ENCODE results near the gene COL13A1. TPM values are rescaled to one million over a fixed set of nuclear protein-coding genes. Genes with fewer than 3 reads are reported as not detected.

Gene COL13A1
- total RNA-seq, 1 donor from 2014 or later: 9.2 TPM

DNA sequence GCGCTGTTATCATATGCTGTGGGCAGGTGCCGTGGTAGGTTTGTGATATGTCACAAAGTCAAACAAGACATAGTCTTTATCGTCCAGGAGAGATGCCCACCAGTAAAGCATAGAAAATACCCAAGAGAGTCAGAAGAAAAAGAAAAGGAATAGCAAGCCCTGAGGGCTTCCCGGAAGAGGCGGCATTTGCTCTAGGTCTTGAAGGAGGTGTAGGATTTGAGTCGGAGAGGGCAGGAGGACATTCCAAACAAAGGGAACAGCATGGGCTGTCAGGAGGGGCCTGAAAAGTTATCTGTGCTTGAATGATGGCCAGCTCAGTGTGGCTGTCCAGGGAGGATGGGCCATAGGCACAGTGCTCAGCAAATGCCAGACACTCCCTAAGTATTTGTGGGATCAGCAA is 42.2 kb downstream of the COL13A1 start:
- Histone ChIP-seq H3K27ac (no peak overlapping the region), H3K4me3 (no peak overlapping the region), H3K9me3 (no peaks in the 10 kb centered on the region), H3K4me1 (peaks cover 10% of the 10 kb centered on the region), H3K36me3 (no peaks in the 10 kb centered on the region), H3K27me3 (ENCODE audit: low read depth) (peaks cover 4% of the 10 kb centered on the region)
- intact Hi-C loops (cut with DNase I): no loop called here
- no peak for DNase-seq
- TF ChIP-seq, protein P1, sequence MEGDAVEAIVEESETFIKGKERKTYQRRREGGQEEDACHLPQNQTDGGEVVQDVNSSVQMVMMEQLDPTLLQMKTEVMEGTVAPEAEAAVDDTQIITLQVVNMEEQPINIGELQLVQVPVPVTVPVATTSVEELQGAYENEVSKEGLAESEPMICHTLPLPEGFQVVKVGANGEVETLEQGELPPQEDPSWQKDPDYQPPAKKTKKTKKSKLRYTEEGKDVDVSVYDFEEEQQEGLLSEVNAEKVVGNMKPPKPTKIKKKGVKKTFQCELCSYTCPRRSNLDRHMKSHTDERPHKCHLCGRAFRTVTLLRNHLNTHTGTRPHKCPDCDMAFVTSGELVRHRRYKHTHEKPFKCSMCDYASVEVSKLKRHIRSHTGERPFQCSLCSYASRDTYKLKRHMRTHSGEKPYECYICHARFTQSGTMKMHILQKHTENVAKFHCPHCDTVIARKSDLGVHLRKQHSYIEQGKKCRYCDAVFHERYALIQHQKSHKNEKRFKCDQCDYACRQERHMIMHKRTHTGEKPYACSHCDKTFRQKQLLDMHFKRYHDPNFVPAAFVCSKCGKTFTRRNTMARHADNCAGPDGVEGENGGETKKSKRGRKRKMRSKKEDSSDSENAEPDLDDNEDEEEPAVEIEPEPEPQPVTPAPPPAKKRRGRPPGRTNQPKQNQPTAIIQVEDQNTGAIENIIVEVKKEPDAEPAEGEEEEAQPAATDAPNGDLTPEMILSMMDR (IDR thresholded peaks at IDR 0.05): no peak
- no peak for ATAC-seq

DNA sequence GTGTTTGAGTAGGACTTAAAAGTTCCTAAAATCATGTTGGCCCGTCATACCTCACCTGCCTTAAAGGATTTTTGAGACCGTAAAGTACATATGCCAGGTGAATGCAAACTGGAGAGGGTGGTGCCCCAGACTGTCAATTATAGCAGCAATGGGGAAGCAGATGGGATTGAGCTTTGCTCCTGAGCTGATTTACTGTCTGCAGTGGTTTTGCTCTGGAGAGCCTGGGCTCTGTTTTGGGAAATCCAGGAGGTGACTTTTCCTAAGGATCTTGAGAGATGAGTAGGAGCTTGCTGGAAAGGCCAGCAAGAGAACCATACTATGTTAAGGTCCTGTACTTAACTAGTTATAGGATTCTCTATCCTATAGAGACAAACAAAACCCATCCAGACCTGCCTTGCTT is 43.0 kb downstream of the COL13A1 start:
- Histone ChIP-seq H3K4me1 (peaks cover 10% of the 10 kb centered on the region), H3K4me3 (no peak overlapping the region), H3K36me3 (no peaks in the 10 kb centered on the region), H3K9me3 (no peaks in the 10 kb centered on the region), H3K27me3 (ENCODE audit: low read depth) (peaks cover 4% of the 10 kb centered on the region), H3K27ac (no peak overlapping the region)
- DNase-seq (no peak), ATAC-seq (no peak)
- intact Hi-C loops (cut with DNase I): no loop called here
- TF ChIP-seq, protein P1 (IDR thresholded peaks at IDR 0.05): no peak

DNA sequence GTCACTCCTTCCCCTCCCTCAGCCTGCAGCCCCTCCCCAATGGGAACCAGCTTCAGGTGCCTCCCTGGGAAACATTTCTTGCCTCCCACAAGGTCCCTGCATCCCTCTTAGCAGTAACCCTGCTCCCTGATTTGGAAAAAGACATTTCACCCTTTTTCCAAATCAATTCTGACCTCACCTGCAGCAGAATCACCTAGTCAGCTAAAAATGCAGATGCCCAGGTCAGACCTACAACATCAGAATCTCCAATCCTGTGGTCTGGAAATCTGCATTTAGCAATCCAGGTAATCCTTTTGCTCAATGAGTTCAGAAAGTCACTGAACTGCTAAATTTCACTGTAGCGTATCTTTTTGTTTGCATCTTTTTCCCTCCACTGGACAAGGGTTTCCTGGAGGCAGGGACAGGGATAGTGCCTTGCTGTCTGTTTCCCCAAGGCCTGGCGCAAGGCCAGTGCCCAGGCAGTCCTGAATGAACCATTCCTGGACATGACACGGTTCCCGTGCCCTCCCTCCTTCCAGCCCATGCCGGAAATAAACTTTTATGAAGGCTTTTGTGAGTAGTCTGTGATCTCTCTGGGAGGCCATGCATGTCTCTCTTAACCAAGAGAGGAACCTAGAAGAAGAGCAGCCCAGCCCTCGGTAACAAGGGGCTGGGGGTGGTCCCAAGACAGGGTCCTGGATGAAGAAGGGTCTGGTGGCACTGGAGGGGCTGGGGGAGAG is 44.0 kb downstream of the COL13A1 start:
- H3K27me3 ChIP-seq (ENCODE audit: low read depth): peaks cover 4% of the 10 kb centered on the region
- DNase-seq (no peak), ATAC-seq (peak in 1 of 2 donors; percentile 26)
- no peaks in the 10 kb centered on the region for H3K9me3 ChIP-seq
- intact Hi-C loops (cut with DNase I): no loop called here
- TF ChIP-seq, protein P1 (IDR thresholded peaks at IDR 0.05): no peak
- no peak overlapping the region for H3K4me3 ChIP-seq
- H3K4me1 ChIP-seq: peaks cover 10% of the 10 kb centered on the region
- H3K27ac ChIP-seq: no peak overlapping the region
- H3K36me3 ChIP-seq: no peaks in the 10 kb centered on the region

DNA sequence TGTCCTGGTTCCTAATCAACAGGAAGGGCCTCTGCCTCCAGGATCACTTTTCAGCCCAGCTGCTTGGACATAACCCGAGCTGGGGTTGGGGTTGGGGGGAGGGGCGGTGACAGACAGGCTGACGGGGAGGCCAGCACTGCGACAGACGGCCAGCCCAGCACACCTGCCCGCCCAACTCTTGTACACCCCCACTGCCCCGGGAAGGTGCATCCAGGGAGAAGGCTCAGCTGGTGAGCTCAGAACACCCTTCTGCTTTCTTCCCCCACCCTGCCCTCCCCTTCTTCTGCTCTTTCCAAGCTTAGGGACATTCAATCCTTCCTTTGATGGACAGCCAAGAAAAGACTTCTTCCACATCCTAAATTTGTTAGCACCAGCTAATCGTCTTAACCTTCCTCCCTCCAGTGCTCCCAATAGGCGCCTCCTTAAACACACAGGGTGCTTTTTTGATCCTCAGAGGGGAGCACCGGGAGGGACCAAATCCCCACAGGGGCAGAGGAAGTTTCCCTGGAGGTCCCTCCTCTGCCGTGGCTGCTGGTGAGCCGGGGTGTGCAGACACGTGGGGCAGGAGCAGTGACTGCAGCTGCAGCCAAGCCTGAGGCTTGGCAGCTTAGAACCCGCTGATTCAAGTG is 44.7 kb downstream of the COL13A1 start:
- intact Hi-C loops (cut with DNase I): no loop called here
- H3K36me3 ChIP-seq: no peaks in the 10 kb centered on the region
- no peak for DNase-seq
- no peak overlapping the region for H3K4me3 ChIP-seq
- ATAC-seq: peak in 1 of 2 donors; percentile 29
- peaks cover 4% of the 10 kb centered on the region for H3K27me3 ChIP-seq (ENCODE audit: low read depth)
- H3K9me3 ChIP-seq: no peaks in the 10 kb centered on the region
- no peak overlapping the region for H3K27ac ChIP-seq
- H3K4me1 ChIP-seq: peaks cover 10% of the 10 kb centered on the region
- TF ChIP-seq, protein P1 (IDR thresholded peaks at IDR 0.05): no peak

DNA sequence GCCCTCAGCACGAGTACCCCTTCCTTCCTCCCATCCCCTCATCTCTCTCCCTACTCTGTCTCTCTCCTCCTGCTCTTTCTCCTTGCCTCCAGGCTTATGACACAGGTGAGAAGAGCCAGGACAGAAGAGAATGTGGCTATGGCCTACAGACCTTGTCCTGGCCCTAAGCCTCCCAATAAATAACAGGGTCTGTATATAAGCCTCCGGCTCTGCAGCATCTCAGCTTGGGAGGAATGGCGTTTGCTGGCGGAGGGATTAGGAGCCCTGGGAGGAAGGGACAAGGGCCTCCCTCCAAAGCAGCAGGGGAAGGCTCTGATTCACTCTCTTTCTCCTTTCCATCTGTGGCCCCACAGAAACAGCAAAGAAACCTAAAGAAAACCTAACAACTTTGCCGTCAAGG is 45.8 kb downstream of the COL13A1 start:
- Histone ChIP-seq H3K9me3 (no peaks in the 10 kb centered on the region), H3K4me1 (peaks cover 10% of the 10 kb centered on the region), H3K4me3 (no peak overlapping the region), H3K27ac (no peak overlapping the region), H3K27me3 (ENCODE audit: low read depth) (peaks cover 4% of the 10 kb centered on the region), H3K36me3 (no peaks in the 10 kb centered on the region)
- DNase-seq (no peak), ATAC-seq (no peak)
- intact Hi-C loops (cut with DNase I): no loop called here
- TF ChIP-seq, protein P1 (IDR thresholded peaks at IDR 0.05): no peak
